ENCODE measurements around the gene ABTB2.
"Not testable (repeated sequence)": the region's sequence is repeated elsewhere in the genome, so short reads cannot be mapped to it uniquely, and the experiment has no call there.

ABTB2 gene

GRCh38 chr11:34182921-34183685 is 174.7 kb downstream of the ABTB2 start:
- no peak for DNase-seq

GRCh38 chr11:34182425-34182824 is 175.4 kb downstream of the ABTB2 start:
- no peak for DNase-seq

GRCh38 chr11:34181856-34182405 is 175.9 kb downstream of the ABTB2 start:
- DNase-seq = no peak

GRCh38 chr11:34181251-34181650 is 176.6 kb downstream of the ABTB2 start:
- DNase-seq = no peak

GRCh38 chr11:34180814-34181165 is 177.0 kb downstream of the ABTB2 start:
- DNase-seq = not testable (repeated sequence)

GRCh38 chr11:34180040-34180813 is 177.6 kb downstream of the ABTB2 start:
- no peak for DNase-seq

- no peak for DNase-seq
Observed at GRCh38 chr11:34179026-34179675, 178.7 kb downstream of the ABTB2 start.

- no peak for DNase-seq
Observed at GRCh38 chr11:34178209-34178821, 179.5 kb downstream of the ABTB2 start.

GRCh38 chr11:34176751-34177209 is 181.0 kb downstream of the ABTB2 start:
- DNase-seq = peak; percentile 65

GRCh38 chr11:34175284-34176019 is 182.4 kb downstream of the ABTB2 start:
- no peak for DNase-seq

- peak; percentile 81 for DNase-seq
Observed at GRCh38 chr11:34174412-34175041, 183.3 kb downstream of the ABTB2 start.

- no peak for DNase-seq
Observed at GRCh38 chr11:34173050-34173449, 184.8 kb downstream of the ABTB2 start.

GRCh38 chr11:34169686-34170085 is 188.1 kb downstream of the ABTB2 start:
- DNase-seq = no peak

- no peak for DNase-seq
Observed at GRCh38 chr11:34168642-34169420, 189.0 kb downstream of the ABTB2 start.

GRCh38 chr11:34167961-34168360 is 189.8 kb downstream of the ABTB2 start:
- DNase-seq = no peak

- DNase-seq = no peak
Observed at GRCh38 chr11:34166806-34167740, 190.7 kb downstream of the ABTB2 start.

- no peak for DNase-seq
Observed at GRCh38 chr11:34165786-34166555, 191.8 kb downstream of the ABTB2 start.

- no peak for DNase-seq
Observed at GRCh38 chr11:34165121-34165520, 192.7 kb downstream of the ABTB2 start.

- DNase-seq = no peak
Observed at GRCh38 chr11:34162856-34163255, 195.0 kb downstream of the ABTB2 start.
